Measurements from ENCODE around the gene GGN. TPM values are rescaled to one million over a fixed set of nuclear protein-coding genes. Genes with fewer than 3 reads are reported as not detected.
A peak's percentile ranks its signal among the peaks of the same experiment; 100 is the strongest.

Gene GGN
- total and polyA plus RNA-seq, 2 of the 13 experiments (the other 11 are each of a cell fraction or from before 2014, with no cell fraction given) = not detected

DNA sequence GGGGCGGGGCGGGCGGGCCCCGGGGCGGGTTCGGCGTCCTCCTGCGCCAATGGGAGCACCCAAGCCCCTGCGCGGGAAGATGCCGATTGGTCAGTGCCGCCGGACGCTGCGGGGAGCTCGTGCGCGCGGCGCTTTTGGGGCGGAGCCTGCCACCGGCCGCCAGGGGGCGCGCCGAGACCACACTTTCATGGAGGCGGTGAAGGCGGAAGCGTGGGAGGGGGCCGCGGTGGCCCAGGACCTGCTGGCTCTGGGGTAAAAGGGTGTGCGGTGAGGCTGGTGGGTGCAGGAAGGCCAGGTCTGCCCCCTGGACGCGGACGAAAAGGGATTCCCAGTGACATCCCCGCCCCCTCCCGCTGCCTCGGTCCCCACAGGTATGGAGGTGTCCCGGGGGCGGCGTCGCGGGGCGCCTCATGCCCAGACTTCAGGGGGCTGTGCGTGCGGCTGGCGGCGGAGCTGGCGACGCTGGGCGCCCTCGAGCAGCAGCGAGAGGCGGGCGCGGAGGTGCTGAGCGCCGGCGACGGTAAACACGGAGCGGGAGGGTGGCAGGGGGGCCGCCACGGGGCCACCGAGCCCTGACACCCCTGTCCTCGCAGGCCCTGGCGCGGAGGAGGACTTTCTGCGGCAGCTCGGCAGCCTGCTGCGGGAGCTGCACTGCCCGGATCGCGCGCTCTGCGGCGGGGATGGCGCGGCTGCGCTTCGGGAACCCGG is 15.3 kb upstream of the GGN start, which contains the start of gene FAM98C (continued):
- TF ChIP-seq NCOR1 (IDR thresholded peaks at IDR 0.05; ENCODE audit: borderline replicate concordance, low read length) (no peak), RELA (CRISPR knock-in tag; IDR thresholded peaks at IDR 0.05) (peak; percentile 53), RFXANK (CRISPR knock-in tag; IDR thresholded peaks at IDR 0.05) (peak; percentile 86), ZNF3 (CRISPR knock-in tag; IDR thresholded peaks at IDR 0.05) (no peak), TBP (CRISPR knock-in tag; IDR thresholded peaks at IDR 0.05) (0 out of 2 replicates have a peak, but pooled peaks have one; percentile 18), MYC (CRISPR knock-in tag; IDR thresholded peaks at IDR 0.05; ENCODE audit: borderline replicate concordance) (peak; percentile 84), ZNF790 (CRISPR knock-in tag; IDR thresholded peaks at IDR 0.05; ENCODE audit: borderline replicate concordance) (peak; percentile 82; the same call in 1 of the 2 replicates), MAFK (conservative IDR thresholded peaks at IDR 0.05 in 1 of 2, IDR thresholded peaks at IDR 0.05 in 1 of 2; ENCODE audit: low read length in 2 of 2) (no peak), ZNF83 (CRISPR knock-in tag; IDR thresholded peaks at IDR 0.05; ENCODE audit: borderline replicate concordance) (0 out of 2 replicates have a peak, but pooled peaks have one; percentile 53), ZNF367 (CRISPR knock-in tag; IDR thresholded peaks at IDR 0.05; ENCODE audit: borderline replicate concordance) (0 out of 2 replicates have a peak, but pooled peaks have one; percentile 47), ARNT2 (CRISPR knock-in tag; IDR thresholded peaks at IDR 0.05; ENCODE audit: low read depth) (peak; percentile 86)
- TF ChIP-seq, protein P1, sequence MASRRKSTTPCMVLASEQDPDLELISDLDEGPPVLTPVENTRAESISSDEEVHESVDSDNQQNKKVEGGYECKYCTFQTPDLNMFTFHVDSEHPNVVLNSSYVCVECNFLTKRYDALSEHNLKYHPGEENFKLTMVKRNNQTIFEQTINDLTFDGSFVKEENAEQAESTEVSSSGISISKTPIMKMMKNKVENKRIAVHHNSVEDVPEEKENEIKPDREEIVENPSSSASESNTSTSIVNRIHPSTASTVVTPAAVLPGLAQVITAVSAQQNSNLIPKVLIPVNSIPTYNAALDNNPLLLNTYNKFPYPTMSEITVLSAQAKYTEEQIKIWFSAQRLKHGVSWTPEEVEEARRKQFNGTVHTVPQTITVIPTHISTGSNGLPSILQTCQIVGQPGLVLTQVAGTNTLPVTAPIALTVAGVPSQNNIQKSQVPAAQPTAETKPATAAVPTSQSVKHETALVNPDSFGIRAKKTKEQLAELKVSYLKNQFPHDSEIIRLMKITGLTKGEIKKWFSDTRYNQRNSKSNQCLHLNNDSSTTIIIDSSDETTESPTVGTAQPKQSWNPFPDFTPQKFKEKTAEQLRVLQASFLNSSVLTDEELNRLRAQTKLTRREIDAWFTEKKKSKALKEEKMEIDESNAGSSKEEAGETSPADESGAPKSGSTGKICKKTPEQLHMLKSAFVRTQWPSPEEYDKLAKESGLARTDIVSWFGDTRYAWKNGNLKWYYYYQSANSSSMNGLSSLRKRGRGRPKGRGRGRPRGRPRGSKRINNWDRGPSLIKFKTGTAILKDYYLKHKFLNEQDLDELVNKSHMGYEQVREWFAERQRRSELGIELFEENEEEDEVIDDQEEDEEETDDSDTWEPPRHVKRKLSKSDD (CRISPR knock-in tag; IDR thresholded peaks at IDR 0.05; ENCODE audit: low read depth) = 0 out of 2 replicates have a peak, but pooled peaks have one; percentile 77
- TF ChIP-seq, protein P2, sequence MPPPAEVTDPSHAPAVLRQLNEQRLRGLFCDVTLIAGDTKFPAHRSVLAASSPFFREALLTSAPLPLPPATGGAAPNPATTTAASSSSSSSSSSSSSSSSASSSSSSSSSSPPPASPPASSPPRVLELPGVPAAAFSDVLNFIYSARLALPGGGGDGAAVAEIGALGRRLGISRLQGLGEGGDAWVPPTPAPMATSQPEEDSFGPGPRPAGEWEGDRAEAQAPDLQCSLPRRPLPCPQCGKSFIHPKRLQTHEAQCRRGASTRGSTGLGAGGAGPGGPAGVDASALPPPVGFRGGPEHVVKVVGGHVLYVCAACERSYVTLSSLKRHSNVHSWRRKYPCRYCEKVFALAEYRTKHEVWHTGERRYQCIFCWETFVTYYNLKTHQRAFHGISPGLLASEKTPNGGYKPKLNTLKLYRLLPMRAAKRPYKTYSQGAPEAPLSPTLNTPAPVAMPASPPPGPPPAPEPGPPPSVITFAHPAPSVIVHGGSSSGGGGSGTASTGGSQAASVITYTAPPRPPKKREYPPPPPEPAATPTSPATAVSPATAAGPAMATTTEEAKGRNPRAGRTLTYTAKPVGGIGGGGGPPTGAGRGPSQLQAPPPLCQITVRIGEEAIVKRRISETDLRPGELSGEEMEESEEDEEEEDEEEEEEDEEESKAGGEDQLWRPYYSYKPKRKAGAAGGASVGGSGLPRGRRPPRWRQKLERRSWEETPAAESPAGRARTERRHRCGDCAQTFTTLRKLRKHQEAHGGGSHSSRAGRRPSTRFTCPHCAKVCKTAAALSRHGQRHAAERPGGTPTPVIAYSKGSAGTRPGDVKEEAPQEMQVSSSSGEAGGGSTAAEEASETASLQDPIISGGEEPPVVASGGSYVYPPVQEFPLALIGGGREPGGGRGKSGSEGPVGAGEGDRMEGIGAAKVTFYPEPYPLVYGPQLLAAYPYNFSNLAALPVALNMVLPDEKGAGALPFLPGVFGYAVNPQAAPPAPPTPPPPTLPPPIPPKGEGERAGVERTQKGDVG (CRISPR knock-in tag; IDR thresholded peaks at IDR 0.05; ENCODE audit: borderline replicate concordance) = peak; percentile 69; the same call in 1 of the 2 replicates
- TF ChIP-seq, protein P3, sequence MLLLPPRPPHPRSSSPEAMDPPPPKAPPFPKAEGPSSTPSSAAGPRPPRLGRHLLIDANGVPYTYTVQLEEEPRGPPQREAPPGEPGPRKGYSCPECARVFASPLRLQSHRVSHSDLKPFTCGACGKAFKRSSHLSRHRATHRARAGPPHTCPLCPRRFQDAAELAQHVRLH (CRISPR knock-in tag; IDR thresholded peaks at IDR 0.05; ENCODE audit: borderline replicate concordance, low read depth) = peak; percentile 98
- TF ChIP-seq, protein P4, sequence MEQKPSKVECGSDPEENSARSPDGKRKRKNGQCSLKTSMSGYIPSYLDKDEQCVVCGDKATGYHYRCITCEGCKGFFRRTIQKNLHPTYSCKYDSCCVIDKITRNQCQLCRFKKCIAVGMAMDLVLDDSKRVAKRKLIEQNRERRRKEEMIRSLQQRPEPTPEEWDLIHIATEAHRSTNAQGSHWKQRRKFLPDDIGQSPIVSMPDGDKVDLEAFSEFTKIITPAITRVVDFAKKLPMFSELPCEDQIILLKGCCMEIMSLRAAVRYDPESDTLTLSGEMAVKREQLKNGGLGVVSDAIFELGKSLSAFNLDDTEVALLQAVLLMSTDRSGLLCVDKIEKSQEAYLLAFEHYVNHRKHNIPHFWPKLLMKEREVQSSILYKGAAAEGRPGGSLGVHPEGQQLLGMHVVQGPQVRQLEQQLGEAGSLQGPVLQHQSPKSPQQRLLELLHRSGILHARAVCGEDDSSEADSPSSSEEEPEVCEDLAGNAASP (CRISPR knock-in tag; IDR thresholded peaks at IDR 0.05; ENCODE audit: borderline replicate concordance) = peak; percentile 68
